ENCODE measurements around the gene FGFR2.

DNA sequence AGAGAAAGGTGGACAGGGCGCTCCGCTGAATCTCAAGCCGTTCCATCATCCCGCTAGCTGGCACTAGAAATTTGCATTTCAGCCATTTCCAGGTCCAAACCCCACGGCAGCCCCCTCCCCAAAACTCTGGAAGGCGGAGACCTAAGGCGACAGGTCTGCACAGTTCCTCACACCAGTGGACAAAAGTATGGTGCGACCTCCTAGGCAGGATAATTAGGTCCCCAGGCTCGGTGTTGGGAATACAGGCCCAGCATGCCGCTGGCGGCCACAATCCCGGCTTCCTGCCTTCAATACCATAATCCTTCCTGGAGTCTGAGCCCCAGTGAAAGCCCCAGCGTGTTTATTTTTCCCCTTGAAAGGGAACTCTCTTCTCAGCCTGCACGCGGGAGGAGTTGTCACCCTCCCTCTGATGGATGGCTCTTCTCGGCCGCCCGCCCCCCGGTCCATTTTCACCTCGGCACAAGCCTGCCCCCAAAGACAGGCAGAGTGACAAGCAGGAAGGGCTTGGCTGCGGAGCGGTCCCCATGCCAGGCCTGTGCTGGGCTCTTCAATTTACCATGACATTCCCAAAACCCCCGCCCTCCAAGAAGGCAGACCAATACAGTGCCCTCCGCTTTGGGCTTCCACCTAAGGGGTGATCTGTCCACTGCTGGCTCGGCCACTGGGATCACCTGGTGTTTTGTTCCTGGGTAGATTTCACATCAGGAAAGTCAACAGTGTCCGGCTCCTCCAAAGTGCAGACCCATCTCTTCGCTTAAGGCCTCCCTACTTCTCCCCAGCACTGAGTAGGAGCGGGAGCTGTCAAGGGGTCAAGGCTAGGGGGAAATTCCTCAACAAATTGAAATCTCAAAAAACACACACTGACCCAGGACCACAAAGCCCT, 2.2 kb downstream of the FGFR2 start:
- no peak for TF ChIP-seq POLR2A (IDR thresholded peaks at IDR 0.05)
- TF ChIP-seq, protein P1, sequence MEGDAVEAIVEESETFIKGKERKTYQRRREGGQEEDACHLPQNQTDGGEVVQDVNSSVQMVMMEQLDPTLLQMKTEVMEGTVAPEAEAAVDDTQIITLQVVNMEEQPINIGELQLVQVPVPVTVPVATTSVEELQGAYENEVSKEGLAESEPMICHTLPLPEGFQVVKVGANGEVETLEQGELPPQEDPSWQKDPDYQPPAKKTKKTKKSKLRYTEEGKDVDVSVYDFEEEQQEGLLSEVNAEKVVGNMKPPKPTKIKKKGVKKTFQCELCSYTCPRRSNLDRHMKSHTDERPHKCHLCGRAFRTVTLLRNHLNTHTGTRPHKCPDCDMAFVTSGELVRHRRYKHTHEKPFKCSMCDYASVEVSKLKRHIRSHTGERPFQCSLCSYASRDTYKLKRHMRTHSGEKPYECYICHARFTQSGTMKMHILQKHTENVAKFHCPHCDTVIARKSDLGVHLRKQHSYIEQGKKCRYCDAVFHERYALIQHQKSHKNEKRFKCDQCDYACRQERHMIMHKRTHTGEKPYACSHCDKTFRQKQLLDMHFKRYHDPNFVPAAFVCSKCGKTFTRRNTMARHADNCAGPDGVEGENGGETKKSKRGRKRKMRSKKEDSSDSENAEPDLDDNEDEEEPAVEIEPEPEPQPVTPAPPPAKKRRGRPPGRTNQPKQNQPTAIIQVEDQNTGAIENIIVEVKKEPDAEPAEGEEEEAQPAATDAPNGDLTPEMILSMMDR (IDR thresholded peaks at IDR 0.05): no peak

Measured in heart left ventricle (tissue), 13 donors.